Right renal pelvis (tissue), 4 donors: ENCODE results near the gene TMEM80. TPM values are rescaled to one million over a fixed set of nuclear protein-coding genes. Genes with fewer than 3 reads are reported as not detected.

Source experiments
- DNase-seq, 4 donors: peaks; one replicate each; pipeline ENCODE4 v3.0.0-alpha.2; 2013; ENCODE audit warnings: low read depth in 4 of 4, low spot score in 3 of 4, missing footprints in 1 of 4
- polyA plus RNA-seq, 4 donors: library from polyadenylated mRNA; unstranded; fragments of 120-200 nt; gene quantifications; one replicate each; pipeline ENCODE4 v1.2.1, GENCODE V29; 2013; ENCODE audit not compliant: insufficient read length in 4 of 4

Gene TMEM80
- polyA plus RNA-seq, 4 donors = 37.4 to 45.2 (median 42.2) TPM

- no peak for DNase-seq
These were observed 3.0 kb downstream of the TMEM80 start for GRCh38 chr11:698493-699115.

- DNase-seq = no peak
These were observed 3.5 kb downstream of the TMEM80 start for GRCh38 chr11:699116-699508.

- no peak for DNase-seq
These were observed 4.1 kb downstream of the TMEM80 start for GRCh38 chr11:699753-700152.

- no peak for DNase-seq
These were observed 6.3 kb downstream of the TMEM80 start for GRCh38 chr11:701741-702461.

GRCh38 chr11:702462-703461 is 7.1 kb downstream of the TMEM80 start:
- no peak for DNase-seq

- no peak for DNase-seq
These were observed 7.9 kb downstream of the TMEM80 start for GRCh38 chr11:703506-703905.

GRCh38 chr11:704228-704674 is 8.6 kb downstream of the TMEM80 start:
- no peak for DNase-seq

GRCh38 chr11:704781-705645 is 9.4 kb downstream of the TMEM80 start:
- DNase-seq = no peak

GRCh38 chr11:705646-706438 is 10.2 kb downstream of the TMEM80 start, which contains the start of gene EPS8L2:
TSS of gene EPS8L2 (plus strand) at chr11:706231. CDS start at chr11:709408, 3,177 bp downstream.
- no peak for DNase-seq

GRCh38 chr11:706439-706956 is 10.9 kb downstream of the TMEM80 start:
- DNase-seq = no peak

- no peak for DNase-seq
These were observed 11.6 kb downstream of the TMEM80 start for GRCh38 chr11:706957-707816.

GRCh38 chr11:707817-708420 is 12.3 kb downstream of the TMEM80 start:
- no peak for DNase-seq

- DNase-seq = no peak
These were observed 12.9 kb downstream of the TMEM80 start for GRCh38 chr11:708511-708910.

GRCh38 chr11:709109-709997 is 13.7 kb downstream of the TMEM80 start:
- DNase-seq = no peak

- DNase-seq = no peak
These were observed 18.8 kb downstream of the TMEM80 start for GRCh38 chr11:714436-714835.

GRCh38 chr11:719214-720016 is 23.8 kb downstream of the TMEM80 start:
- DNase-seq = no peak
